Measurements from ENCODE around the gene VSTM4.

VSTM4 gene

DNA sequence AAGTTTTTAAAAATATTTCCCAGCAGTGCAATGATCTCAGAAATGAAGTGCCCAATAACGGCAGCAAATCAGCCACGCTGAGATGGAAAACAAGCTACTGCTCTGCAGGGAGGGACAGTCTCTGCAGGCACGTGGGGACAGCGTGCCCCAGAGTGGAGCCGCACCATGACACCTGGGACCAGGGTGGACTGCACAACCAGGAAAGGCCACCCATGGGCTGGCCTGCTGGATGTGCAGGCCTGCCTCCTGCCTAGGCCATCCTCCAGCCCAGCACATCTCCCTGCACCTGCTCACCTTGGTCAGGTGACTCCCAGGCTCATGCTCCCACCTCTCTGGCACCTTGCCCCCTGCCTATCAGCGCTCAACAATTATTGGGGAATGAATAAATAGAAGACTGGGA, 80.4 kb downstream of the VSTM4 start:
- no peaks in the 10 kb centered on the region for H3K9me3 ChIP-seq (ENCODE audit: severe bottlenecking)
- no peaks in the 10 kb centered on the region for H3K36me3 ChIP-seq
- no peak for DNase-seq

DNA sequence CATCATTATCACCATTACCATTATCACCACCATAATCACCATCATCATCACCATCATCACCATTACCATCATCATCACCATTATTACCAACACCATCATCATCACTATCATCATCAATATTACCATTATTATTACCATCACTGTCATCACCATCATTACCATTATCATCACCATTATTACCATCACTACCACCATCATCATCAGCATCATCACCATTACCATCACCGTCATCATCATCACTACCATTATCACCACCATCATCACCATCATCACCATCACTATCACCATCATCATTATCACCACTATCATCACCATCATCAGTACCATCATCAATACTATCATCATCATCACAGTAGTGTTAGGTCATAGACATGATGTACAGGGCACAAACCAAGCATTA, 81.4 kb downstream of the VSTM4 start:
- Histone ChIP-seq H3K27me3 (ENCODE audit: insufficient read depth, low read depth, severe bottlenecking) (no peaks in the 10 kb centered on the region), H3K27ac (no peak overlapping the region), H3K4me3 (ENCODE audit: low read depth, low read length) (no peak overlapping the region), H3K9me3 (ENCODE audit: severe bottlenecking) (no peaks in the 10 kb centered on the region), H3K36me3 (no peaks in the 10 kb centered on the region)
- no peak for DNase-seq
- TF ChIP-seq, protein P1, sequence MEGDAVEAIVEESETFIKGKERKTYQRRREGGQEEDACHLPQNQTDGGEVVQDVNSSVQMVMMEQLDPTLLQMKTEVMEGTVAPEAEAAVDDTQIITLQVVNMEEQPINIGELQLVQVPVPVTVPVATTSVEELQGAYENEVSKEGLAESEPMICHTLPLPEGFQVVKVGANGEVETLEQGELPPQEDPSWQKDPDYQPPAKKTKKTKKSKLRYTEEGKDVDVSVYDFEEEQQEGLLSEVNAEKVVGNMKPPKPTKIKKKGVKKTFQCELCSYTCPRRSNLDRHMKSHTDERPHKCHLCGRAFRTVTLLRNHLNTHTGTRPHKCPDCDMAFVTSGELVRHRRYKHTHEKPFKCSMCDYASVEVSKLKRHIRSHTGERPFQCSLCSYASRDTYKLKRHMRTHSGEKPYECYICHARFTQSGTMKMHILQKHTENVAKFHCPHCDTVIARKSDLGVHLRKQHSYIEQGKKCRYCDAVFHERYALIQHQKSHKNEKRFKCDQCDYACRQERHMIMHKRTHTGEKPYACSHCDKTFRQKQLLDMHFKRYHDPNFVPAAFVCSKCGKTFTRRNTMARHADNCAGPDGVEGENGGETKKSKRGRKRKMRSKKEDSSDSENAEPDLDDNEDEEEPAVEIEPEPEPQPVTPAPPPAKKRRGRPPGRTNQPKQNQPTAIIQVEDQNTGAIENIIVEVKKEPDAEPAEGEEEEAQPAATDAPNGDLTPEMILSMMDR (IDR thresholded peaks at IDR 0.05; ENCODE audit: low read depth, low read length) = no peak

More for the DNA sequence above, 80.4 kb downstream of the VSTM4 start:
- H3K27me3 ChIP-seq (ENCODE audit: insufficient read depth, low read depth, severe bottlenecking) = peaks cover 3% of the 10 kb centered on the region
- TF ChIP-seq, protein P1 (IDR thresholded peaks at IDR 0.05; ENCODE audit: low read depth, low read length) = no peak
- H3K4me3 ChIP-seq (ENCODE audit: low read depth, low read length) = no peak overlapping the region
- H3K27ac ChIP-seq = no peak overlapping the region

DNA sequence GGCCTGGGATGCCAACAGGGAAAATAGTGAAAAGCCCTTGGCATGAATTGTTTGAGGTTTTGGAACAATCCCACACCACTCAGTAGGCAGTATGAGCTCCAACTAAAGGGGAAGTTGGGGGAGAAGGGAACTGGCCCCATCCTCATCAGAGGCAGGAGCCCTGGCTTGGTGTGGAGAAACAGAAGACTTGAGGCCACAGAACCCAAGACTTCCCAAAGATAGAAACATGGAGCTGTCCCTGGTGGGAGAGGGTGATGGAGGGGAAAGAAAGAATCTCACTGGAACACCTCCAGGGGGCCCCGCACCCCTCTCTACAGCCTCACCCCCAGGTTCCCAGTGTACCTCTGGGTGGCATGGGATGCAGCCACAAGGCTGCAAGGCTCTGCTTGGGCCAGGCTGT, 85.7 kb downstream of the VSTM4 start:
- no peak for DNase-seq
- no peak overlapping the region for H3K27ac ChIP-seq
- TF ChIP-seq, protein P1 (IDR thresholded peaks at IDR 0.05; ENCODE audit: low read depth, low read length) = no peak
- no peaks in the 10 kb centered on the region for H3K9me3 ChIP-seq (ENCODE audit: severe bottlenecking)
- peaks cover 4% of the 10 kb centered on the region for H3K27me3 ChIP-seq (ENCODE audit: insufficient read depth, low read depth, severe bottlenecking)
- no peaks in the 10 kb centered on the region for H3K36me3 ChIP-seq
- no peak overlapping the region for H3K4me3 ChIP-seq (ENCODE audit: low read depth, low read length)

DNA sequence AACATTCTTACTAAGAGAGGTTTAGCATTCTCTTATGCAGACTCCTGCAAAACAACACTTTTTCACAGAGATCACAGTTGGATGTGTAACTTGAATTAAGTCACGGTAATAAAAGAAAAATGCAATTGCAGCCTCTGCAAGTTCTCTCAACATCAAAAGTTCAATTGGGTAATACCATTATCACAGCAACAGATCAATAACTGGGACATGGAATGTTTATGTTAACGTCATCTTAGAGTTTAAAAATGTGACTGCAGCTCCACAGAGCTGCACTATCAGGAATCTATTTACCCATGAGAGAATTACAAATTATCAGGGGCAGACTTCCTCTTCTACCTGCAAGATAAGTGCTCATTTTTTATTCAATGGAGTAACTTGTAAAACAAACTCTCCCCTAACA, 86.7 kb downstream of the VSTM4 start:
- Histone ChIP-seq H3K36me3 (no peaks in the 10 kb centered on the region), H3K9me3 (ENCODE audit: severe bottlenecking) (no peaks in the 10 kb centered on the region), H3K27me3 (ENCODE audit: insufficient read depth, low read depth, severe bottlenecking) (peaks cover 4% of the 10 kb centered on the region), H3K27ac (no peak overlapping the region), H3K4me3 (ENCODE audit: low read depth, low read length) (no peak overlapping the region)
- DNase-seq = no peak
- TF ChIP-seq, protein P1 (IDR thresholded peaks at IDR 0.05; ENCODE audit: low read depth, low read length) = no peak

DNA sequence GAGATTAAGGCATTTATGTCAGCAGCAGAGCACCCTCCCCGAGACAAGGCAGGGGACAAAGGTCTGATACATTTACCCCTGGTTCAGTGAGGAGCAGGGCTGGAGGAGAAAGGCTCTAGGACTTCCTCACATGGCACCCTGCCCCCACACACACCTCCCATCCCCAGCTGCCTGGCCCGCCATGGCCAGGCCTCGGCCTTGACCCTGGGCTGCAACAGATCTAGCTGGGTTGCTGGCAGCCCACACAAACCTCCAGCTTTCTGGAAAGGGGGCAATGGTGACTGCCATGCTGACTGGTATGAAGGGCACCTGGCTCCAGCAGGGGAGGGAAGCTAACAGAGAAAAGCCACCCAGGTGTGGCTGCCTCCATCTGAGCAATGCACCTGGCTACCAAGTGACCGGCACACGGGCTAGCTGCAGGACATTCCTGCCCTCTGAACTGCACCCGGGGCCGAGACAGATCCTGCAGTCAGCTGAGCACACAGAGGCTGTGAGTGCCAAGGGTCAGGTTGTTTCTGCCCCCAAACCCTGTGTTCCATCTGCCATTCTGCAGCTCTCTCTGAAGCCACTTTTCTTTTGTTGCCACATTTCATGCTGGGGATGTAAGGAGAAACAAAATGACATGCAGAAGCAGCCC, 89.9 kb downstream of the VSTM4 start:
- TF ChIP-seq, protein P1 (IDR thresholded peaks at IDR 0.05; ENCODE audit: low read depth, low read length) = no peak
- Histone ChIP-seq H3K27me3 (ENCODE audit: insufficient read depth, low read depth, severe bottlenecking) (peaks cover 4% of the 10 kb centered on the region), H3K36me3 (no peaks in the 10 kb centered on the region), H3K27ac (no peak overlapping the region), H3K9me3 (ENCODE audit: severe bottlenecking) (no peaks in the 10 kb centered on the region), H3K4me3 (ENCODE audit: low read depth, low read length) (no peak overlapping the region)
- DNase-seq = no peak

DNA sequence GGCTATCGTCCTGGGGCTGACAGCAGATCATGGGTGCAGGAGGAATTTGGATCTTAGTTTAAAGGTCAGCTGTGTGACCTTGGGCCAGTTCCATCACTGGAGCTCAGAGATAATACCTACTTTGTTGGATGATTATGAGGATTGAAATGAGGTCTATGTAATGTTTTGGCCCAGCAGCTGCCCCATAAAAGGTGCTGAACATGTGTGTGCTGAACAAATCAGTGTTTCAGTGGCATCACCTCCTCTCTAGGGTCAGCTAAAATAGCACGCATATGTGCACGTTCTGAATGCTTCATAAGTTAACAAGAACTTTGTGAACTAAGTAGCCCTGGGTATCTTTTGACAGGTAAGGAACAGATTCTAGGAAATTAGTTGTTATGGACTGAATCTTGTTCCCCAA, 90.8 kb downstream of the VSTM4 start:
- H3K4me3 ChIP-seq (ENCODE audit: low read depth, low read length) = no peak overlapping the region
- TF ChIP-seq, protein P1 (IDR thresholded peaks at IDR 0.05; ENCODE audit: low read depth, low read length) = no peak
- H3K27ac ChIP-seq = no peak overlapping the region
- no peaks in the 10 kb centered on the region for H3K36me3 ChIP-seq
- peaks cover 4% of the 10 kb centered on the region for H3K27me3 ChIP-seq (ENCODE audit: insufficient read depth, low read depth, severe bottlenecking)
- no peaks in the 10 kb centered on the region for H3K9me3 ChIP-seq (ENCODE audit: severe bottlenecking)
- DNase-seq = no peak

All from WERI-Rb-1 (cell line).